Smooth muscle cell (in vitro differentiated cells): Measurements from ENCODE around the gene FBLN5. TPM values are rescaled to one million over a fixed set of nuclear protein-coding genes. Genes with fewer than 3 reads are reported as not detected.

Source experiments
- DNase-seq: peaks from one replicate; lab custom pipeline; 2025; ENCODE audit not compliant: unreplicated experiment; lab: John Stamatoyannopoulos, UW
- H2AFZ ChIP-seq: fragments of 200-600 bp; sonication (generic); 2 replicates; pipeline ENCODE4 v1.6.0; 2016; ENCODE audit warnings: antibody characterized with exemption, low read depth, mild to moderate bottlenecking
- H3F3A ChIP-seq: fragments of 200-600 bp; sonication (generic); 2 replicates; pipeline ENCODE4 v1.6.0; 2017; ENCODE audit warnings: antibody characterized with exemption, low read depth
- H3K27ac ChIP-seq: fragments of 200-600 bp; sonication (generic); 2 replicates; pipeline ENCODE4 v1.5.1; 2016; ENCODE audit warnings: low read depth, mild to moderate bottlenecking
- H3K27me3 ChIP-seq: fragments of 200-600 bp; sonication (generic); 2 replicates; pipeline ENCODE4 v1.6.1; 2016; ENCODE audit warnings: low read depth, mild to moderate bottlenecking
- H3K36me3 ChIP-seq: fragments of 200-600 bp; sonication (generic); 2 replicates; pipeline ENCODE4 v1.5.1; 2016; ENCODE audit warnings: low read depth
- H3K4me1 ChIP-seq: fragments of 200-600 bp; sonication (generic); 2 replicates; pipeline ENCODE4 v1.5.1; 2016; ENCODE audit warnings: low read depth
- H3K4me2 ChIP-seq: fragments of 200-600 bp; sonication (generic); 2 replicates; pipeline ENCODE4 v1.6.0; 2016; ENCODE audit warnings: mild to moderate bottlenecking
- H3K4me3 ChIP-seq: fragments of 200-600 bp; sonication (generic); 2 replicates; pipeline ENCODE4 v1.5.1; 2016; ENCODE audit warnings: mild to moderate bottlenecking
- H3K79me2 ChIP-seq: fragments of 200-600 bp; sonication (generic); 2 replicates; pipeline ENCODE4 v1.6.0; 2016; ENCODE audit warnings: low read depth, mild to moderate bottlenecking
- H3K9ac ChIP-seq: fragments of 200-600 bp; sonication (generic); 2 replicates; pipeline ENCODE4 v1.6.0; 2016; ENCODE audit warnings: low read depth
- H3K9me3 ChIP-seq: fragments of 200-600 bp; sonication (generic); replicated peaks from 2 replicates; pipeline ENCODE4 v1.5.1; 2016; ENCODE audit warnings: low read depth
- H4K20me1 ChIP-seq: fragments of 200-600 bp; sonication (generic); 2 replicates; pipeline ENCODE4 v1.6.0; 2016; ENCODE audit warnings: low read depth
- CTCF ChIP-seq: fragments of 200-600 bp; sonication (generic); IDR thresholded peaks from 2 replicates; pipeline ENCODE4 v1.5.1; 2017; ENCODE audit warnings: borderline replicate concordance, mild to moderate bottlenecking, antibody characterized with exemption; ENCODE audit not compliant: insufficient read depth, poor library complexity, severe bottlenecking
- WGBS: methylation state at CpG from one replicate; pipeline ENCODE4 v1.1.7; 2016; ENCODE audit warnings: low lambda C conversion rate; 5-methylcytosine and 5-hydroxymethylcytosine counted together
- polyA plus RNA-seq: library from polyadenylated mRNA; unstranded; fragments of >200 nt; fragmentation: Nextera tagmentation; extraction: Ambion mirVana; gene quantifications from 2 replicates; pipeline ENCODE4 v1.2.1, GENCODE V29; 2016
- total RNA-seq: library from RNA; depleted of rRNA; stranded (reverse); fragments of >200 nt; gene quantifications from 2 replicates; pipeline ENCODE4 v1.2.3, GENCODE V29; 2014

FBLN5 gene
- total and polyA plus RNA-seq, 2 experiments from 2014 or later: 109 to 154 TPM

GRCh38 chr14:91985521-91986255 is 38.2 kb upstream of the FBLN5 start:
- H3K9ac ChIP-seq: no peak overlapping the region
- H3K4me3 ChIP-seq: no peak overlapping the region
- no peaks in the 10 kb centered on the region for H3K4me1 ChIP-seq
- H3K36me3 ChIP-seq: peaks cover 16% of the 10 kb centered on the region
- no peaks in the 10 kb centered on the region for H3K27me3 ChIP-seq
- H2AFZ ChIP-seq: no peak overlapping the region
- no peak overlapping the region for H3K27ac ChIP-seq
- 96% methylated on average over 4 of the region's 4 CpGs for WGBS
- H3K9me3 ChIP-seq: no peaks in the 10 kb centered on the region
- TF ChIP-seq CTCF: no peak
- H3K4me2 ChIP-seq: no peak overlapping the region
- H3F3A ChIP-seq: no peaks in the 10 kb centered on the region
- no peak for DNase-seq
- peaks cover 15% of the 10 kb centered on the region for H4K20me1 ChIP-seq
- H3K79me2 ChIP-seq: peaks cover 17% of the 10 kb centered on the region

GRCh38 chr14:91985008-91985407 is 37.5 kb upstream of the FBLN5 start:
- Histone ChIP-seq H4K20me1 (peaks cover 21% of the 10 kb centered on the region), H2AFZ (no peak overlapping the region), H3K9ac (no peak overlapping the region), H3F3A (no peaks in the 10 kb centered on the region), H3K9me3 (no peaks in the 10 kb centered on the region), H3K36me3 (peaks cover 13% of the 10 kb centered on the region), H3K27me3 (no peaks in the 10 kb centered on the region), H3K4me2 (no peak overlapping the region), H3K79me2 (peaks cover 15% of the 10 kb centered on the region), H3K4me3 (no peak overlapping the region), H3K4me1 (no peaks in the 10 kb centered on the region), H3K27ac (no peak overlapping the region)
- no peak for DNase-seq
- no peak for TF ChIP-seq CTCF
- 88% methylated on average over 4 of the region's 4 CpGs for WGBS

- H3K9me3 ChIP-seq: no peaks in the 10 kb centered on the region
- no peak overlapping the region for H3K9ac ChIP-seq
- H3K4me2 ChIP-seq: no peak overlapping the region
- 98% methylated on average over 4 of the region's 4 CpGs for WGBS
- H3K36me3 ChIP-seq: peaks cover 9% of the 10 kb centered on the region
- H4K20me1 ChIP-seq: peaks cover 23% of the 10 kb centered on the region
- DNase-seq: no peak
- H3K27me3 ChIP-seq: no peaks in the 10 kb centered on the region
- TF ChIP-seq CTCF: no peak
- H3K79me2 ChIP-seq: peaks cover 8% of the 10 kb centered on the region
- no peak overlapping the region for H3K27ac ChIP-seq
- H3K4me1 ChIP-seq: no peaks in the 10 kb centered on the region
- no peak overlapping the region for H3K4me3 ChIP-seq
- no peaks in the 10 kb centered on the region for H3F3A ChIP-seq
- H2AFZ ChIP-seq: no peak overlapping the region
Measured at GRCh38 chr14:91983588-91983987, 36.1 kb upstream of the FBLN5 start.

GRCh38 chr14:91980157-91980556 is 32.7 kb upstream of the FBLN5 start:
- Histone ChIP-seq H3K4me3 (no peak overlapping the region), H4K20me1 (peaks cover 18% of the 10 kb centered on the region), H3K9ac (no peak overlapping the region), H3K27me3 (no peaks in the 10 kb centered on the region), H3K36me3 (peaks cover 14% of the 10 kb centered on the region), H3F3A (no peaks in the 10 kb centered on the region), H3K27ac (peak overlapping the region; percentile 68), H3K9me3 (no peaks in the 10 kb centered on the region), H2AFZ (no peak overlapping the region), H3K4me1 (no peaks in the 10 kb centered on the region), H3K4me2 (peak overlapping the region; percentile 5), H3K79me2 (peaks cover 17% of the 10 kb centered on the region)
- no peak for TF ChIP-seq CTCF
- no peak for DNase-seq
